ENCODE measurements around the gene INTS11.
"Not testable (repeated sequence)": the region's sequence is repeated elsewhere in the genome, so short reads cannot be mapped to it uniquely, and the experiment has no call there.

Gene INTS11

GRCh38 chr1:1318777-1319645 lies 5.4 kb downstream of the INTS11 start:
- Histone ChIP-seq H3K36me3 (ENCODE audit: control insufficient read depth, insufficient read depth, low read length) (peaks cover 27% of the 10 kb centered on the region), H3K4me3 (ENCODE audit: low read length) (no peak overlapping the region), H3K27me3 (ENCODE audit: control insufficient read depth, insufficient read depth, low read length) (no peaks in the 10 kb centered on the region), H3K27ac (ENCODE audit: low read length) (no peak overlapping the region), H3K4me1 (ENCODE audit: control insufficient read depth, insufficient read depth, low read length) (0 out of 2 replicates have a peak, but pooled peaks cover 2% of the 10 kb centered on the region), H3K9me3 (ENCODE audit: control insufficient read depth, insufficient read depth, low read length) (no peaks in the 10 kb centered on the region)
- DNase-seq (ENCODE audit: low read depth, low spot score), result no peak
- no CpG with 5 or more reads among the region's 36 CpGs for WGBS (ENCODE audit: insufficient coverage, insufficient read length)

DNA sequence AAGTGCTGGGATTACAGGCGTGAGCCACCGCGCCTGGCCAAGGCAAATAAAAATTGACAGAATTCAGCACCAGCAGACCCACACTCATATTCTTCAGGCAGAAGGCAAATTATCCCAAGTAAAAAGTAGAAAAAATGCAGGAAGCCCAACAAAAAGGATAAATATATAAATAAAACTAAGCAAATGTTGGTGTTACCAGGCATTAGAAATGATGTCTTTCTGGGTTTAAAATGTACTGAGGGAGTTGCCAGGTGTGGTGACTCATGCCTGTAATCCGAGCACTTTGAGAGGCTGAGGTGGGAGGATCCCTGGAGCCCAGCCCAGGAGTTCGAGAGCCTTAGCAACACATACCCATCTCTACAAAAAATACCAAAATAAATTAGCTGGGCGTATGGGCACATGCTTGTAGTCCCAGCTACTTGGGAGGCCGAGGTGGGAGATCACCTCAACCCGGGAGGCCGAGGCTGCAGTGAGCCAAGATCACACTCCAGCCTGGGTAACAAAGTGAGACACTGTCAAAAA lies 6.3 kb downstream of the INTS11 start:
- no peak for DNase-seq (ENCODE audit: low read depth, low spot score)
- Histone ChIP-seq H3K4me3 (ENCODE audit: low read length) (no peak overlapping the region), H3K36me3 (ENCODE audit: control insufficient read depth, insufficient read depth, low read length) (peaks cover 36% of the 10 kb centered on the region), H3K27ac (ENCODE audit: low read length) (no peak overlapping the region), H3K4me1 (ENCODE audit: control insufficient read depth, insufficient read depth, low read length) (0 out of 2 replicates have a peak, but pooled peaks cover 2% of the 10 kb centered on the region), H3K9me3 (ENCODE audit: control insufficient read depth, insufficient read depth, low read length) (no peaks in the 10 kb centered on the region), H3K27me3 (ENCODE audit: control insufficient read depth, insufficient read depth, low read length) (no peaks in the 10 kb centered on the region)
- no CpG with 5 or more reads among the region's 9 CpGs for WGBS (ENCODE audit: insufficient coverage, insufficient read length)

DNA sequence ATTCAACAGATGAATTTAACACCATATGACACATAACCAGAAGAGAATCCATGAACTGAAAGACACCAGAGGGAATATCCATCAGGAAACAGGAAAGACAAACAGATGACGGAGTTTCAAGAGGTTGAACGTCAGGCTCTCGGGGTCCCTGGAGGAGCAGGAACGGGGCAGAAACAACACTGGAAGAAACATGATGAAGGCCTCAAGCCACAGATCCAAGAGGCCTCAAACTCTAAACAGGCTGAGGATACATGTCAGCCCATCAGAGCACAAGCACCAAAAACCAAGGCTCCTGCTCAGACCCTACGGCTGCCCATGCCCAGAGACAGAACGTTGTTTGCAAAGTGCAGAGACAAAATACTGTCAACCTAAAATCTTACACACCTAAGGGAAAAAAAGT lies 7.0 kb downstream of the INTS11 start:
- no peak overlapping the region for H3K27ac ChIP-seq (ENCODE audit: low read length)
- no peak overlapping the region for H3K4me3 ChIP-seq (ENCODE audit: low read length)
- no CpG with 5 or more reads among the region's 6 CpGs for WGBS (ENCODE audit: insufficient coverage, insufficient read length)
- peaks cover 43% of the 10 kb centered on the region for H3K36me3 ChIP-seq (ENCODE audit: control insufficient read depth, insufficient read depth, low read length)
- no peaks in the 10 kb centered on the region for H3K27me3 ChIP-seq (ENCODE audit: control insufficient read depth, insufficient read depth, low read length)
- 0 out of 2 replicates have a peak, but pooled peaks cover 2% of the 10 kb centered on the region for H3K4me1 ChIP-seq (ENCODE audit: control insufficient read depth, insufficient read depth, low read length)
- DNase-seq (ENCODE audit: low read depth, low spot score), result no peak
- no peaks in the 10 kb centered on the region for H3K9me3 ChIP-seq (ENCODE audit: control insufficient read depth, insufficient read depth, low read length)

- not testable (repeated sequence) for H3K9me3 ChIP-seq (ENCODE audit: control insufficient read depth, insufficient read depth, low read length); H3K27ac ChIP-seq (ENCODE audit: low read length); H3K4me3 ChIP-seq (ENCODE audit: low read length); H3K4me1 ChIP-seq (ENCODE audit: control insufficient read depth, insufficient read depth, low read length); DNase-seq (ENCODE audit: low read depth, low spot score); H3K27me3 ChIP-seq (ENCODE audit: control insufficient read depth, insufficient read depth, low read length)
- peaks cover 48% of the 10 kb centered on the region for H3K36me3 ChIP-seq (ENCODE audit: control insufficient read depth, insufficient read depth, low read length)
- WGBS (ENCODE audit: insufficient coverage, insufficient read length), result no CpG with 5 or more reads among the region's 8 CpGs
Observed at GRCh38 chr1:1316199-1316598, 8.3 kb downstream of the INTS11 start.

DNA sequence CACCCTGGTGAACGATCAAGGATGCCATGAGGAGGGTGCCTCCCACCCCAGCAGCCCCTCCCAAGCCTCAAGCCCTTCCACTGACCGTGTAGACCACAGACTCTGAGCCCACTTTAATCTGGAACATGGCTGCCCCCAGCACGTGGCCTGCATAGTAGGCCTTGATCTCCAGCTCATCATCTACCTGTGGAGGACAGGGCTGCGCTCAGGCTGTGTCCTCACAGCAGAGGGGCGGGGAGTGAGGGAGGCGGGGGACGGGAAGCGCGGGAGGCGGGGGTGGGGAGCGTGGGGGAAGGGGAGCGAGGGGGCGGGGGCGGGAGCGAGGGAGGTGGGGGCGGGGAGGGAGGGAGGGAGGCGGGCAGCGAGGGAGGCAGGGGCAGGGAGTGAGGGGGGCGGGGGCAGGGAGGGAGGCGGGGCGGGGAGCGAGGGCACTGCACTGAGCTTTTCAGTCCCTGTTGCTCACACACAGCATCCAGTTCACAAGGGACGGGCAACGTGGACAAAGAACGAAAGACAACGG lies 9.0 kb downstream of the INTS11 start:
- no CpG with 5 or more reads among the region's 26 CpGs for WGBS (ENCODE audit: insufficient coverage, insufficient read length)
- no peaks in the 10 kb centered on the region for H3K9me3 ChIP-seq (ENCODE audit: control insufficient read depth, insufficient read depth, low read length)
- no peak overlapping the region for H3K27ac ChIP-seq (ENCODE audit: low read length)
- DNase-seq (ENCODE audit: low read depth, low spot score), result no peak
- H3K27me3 ChIP-seq (ENCODE audit: control insufficient read depth, insufficient read depth, low read length), result no peaks in the 10 kb centered on the region
- H3K4me3 ChIP-seq (ENCODE audit: low read length), result no peak overlapping the region
- peaks cover 44% of the 10 kb centered on the region for H3K36me3 ChIP-seq (ENCODE audit: control insufficient read depth, insufficient read depth, low read length)
- 0 out of 2 replicates have a peak, but pooled peaks cover 2% of the 10 kb centered on the region for H3K4me1 ChIP-seq (ENCODE audit: control insufficient read depth, insufficient read depth, low read length)

DNA sequence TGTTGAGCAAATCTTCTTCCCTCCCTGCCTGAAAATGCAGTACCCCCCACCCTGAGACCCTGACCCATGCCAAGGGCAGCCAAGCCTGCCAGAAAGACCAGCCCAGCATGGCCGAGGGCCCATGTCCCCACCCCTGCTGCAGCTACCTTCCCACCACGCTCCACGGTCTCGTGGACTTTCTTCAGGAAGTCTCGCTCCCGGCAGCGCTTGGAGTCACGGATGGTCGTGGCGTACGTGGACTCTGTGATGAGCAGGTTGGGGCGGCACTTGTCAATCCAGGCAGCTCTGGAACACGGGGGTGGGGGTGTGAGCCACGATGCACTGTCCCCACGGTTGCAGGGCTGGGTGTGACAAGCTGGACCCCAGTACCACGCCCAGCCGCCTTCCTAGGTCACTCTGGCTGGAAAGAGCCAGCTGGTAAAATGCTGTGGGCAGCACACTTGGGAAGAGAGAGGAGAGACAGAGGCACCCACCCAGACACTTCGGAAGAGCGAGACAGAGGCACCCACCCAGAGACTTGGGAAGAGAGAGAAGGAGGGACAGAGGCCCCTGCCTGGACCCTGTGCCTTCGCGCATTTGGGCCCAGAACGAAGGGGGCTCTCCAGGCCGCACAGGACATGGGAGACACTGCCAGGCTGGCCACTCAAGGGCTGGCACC lies 9.7 kb downstream of the INTS11 start:
- 0 out of 2 replicates have a peak, but pooled peaks cover 2% of the 10 kb centered on the region for H3K4me1 ChIP-seq (ENCODE audit: control insufficient read depth, insufficient read depth, low read length)

DNA sequence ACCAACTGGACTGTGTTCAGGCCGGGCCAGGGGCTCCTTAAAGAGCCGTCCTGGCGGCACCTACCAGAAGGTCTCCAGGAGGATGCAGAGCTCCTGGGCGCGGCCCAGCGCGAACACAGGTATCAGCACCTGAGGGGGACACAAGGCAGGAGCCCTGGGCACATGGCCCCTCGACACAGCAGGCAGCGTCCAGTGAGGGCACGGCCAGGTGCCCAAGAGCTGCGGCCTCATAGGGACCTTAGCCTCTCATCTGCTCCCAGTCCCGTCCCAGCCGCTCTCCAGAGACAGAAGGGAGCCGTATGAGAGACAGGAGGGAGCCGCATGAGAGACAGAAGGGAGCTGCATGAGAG lies 10.2 kb downstream of the INTS11 start:
- H3K36me3 ChIP-seq (ENCODE audit: control insufficient read depth, insufficient read depth, low read length), result peaks cover 41% of the 10 kb centered on the region

More for the DNA sequence above, 9.7 kb downstream of the INTS11 start:
- no peak overlapping the region for H3K4me3 ChIP-seq (ENCODE audit: low read length)
- peaks cover 43% of the 10 kb centered on the region for H3K36me3 ChIP-seq (ENCODE audit: control insufficient read depth, insufficient read depth, low read length)
- H3K9me3 ChIP-seq (ENCODE audit: control insufficient read depth, insufficient read depth, low read length), result no peaks in the 10 kb centered on the region
- H3K27me3 ChIP-seq (ENCODE audit: control insufficient read depth, insufficient read depth, low read length), result no peaks in the 10 kb centered on the region
- DNase-seq (ENCODE audit: low read depth, low spot score), result no peak
- WGBS (ENCODE audit: insufficient coverage, insufficient read length), result no CpG with 5 or more reads among the region's 23 CpGs
- no peak overlapping the region for H3K27ac ChIP-seq (ENCODE audit: low read length)

GRCh38 chr1:1313500-1314236 lies 10.8 kb downstream of the INTS11 start:
- Histone ChIP-seq H3K36me3 (ENCODE audit: control insufficient read depth, insufficient read depth, low read length) (peaks cover 36% of the 10 kb centered on the region), H3K27ac (ENCODE audit: low read length) (no peak overlapping the region), H3K4me1 (ENCODE audit: control insufficient read depth, insufficient read depth, low read length) (peaks cover 6% of the 10 kb centered on the region; the same call in 1 of the 2 replicates), H3K27me3 (ENCODE audit: control insufficient read depth, insufficient read depth, low read length) (no peaks in the 10 kb centered on the region), H3K4me3 (ENCODE audit: low read length) (no peak overlapping the region), H3K9me3 (ENCODE audit: control insufficient read depth, insufficient read depth, low read length) (no peaks in the 10 kb centered on the region)
- WGBS (ENCODE audit: insufficient coverage, insufficient read length), result no CpG with 5 or more reads among the region's 37 CpGs
- DNase-seq (ENCODE audit: low read depth, low spot score), result no peak

More for the DNA sequence above, 10.2 kb downstream of the INTS11 start:
- Histone ChIP-seq H3K27me3 (ENCODE audit: control insufficient read depth, insufficient read depth, low read length) (no peaks in the 10 kb centered on the region), H3K27ac (ENCODE audit: low read length) (no peak overlapping the region), H3K4me1 (ENCODE audit: control insufficient read depth, insufficient read depth, low read length) (peaks cover 6% of the 10 kb centered on the region; the same call in 1 of the 2 replicates), H3K9me3 (ENCODE audit: control insufficient read depth, insufficient read depth, low read length) (no peaks in the 10 kb centered on the region), H3K4me3 (ENCODE audit: low read length) (no peak overlapping the region)
- no CpG with 5 or more reads among the region's 15 CpGs for WGBS (ENCODE audit: insufficient coverage, insufficient read length)
- DNase-seq (ENCODE audit: low read depth, low spot score), result no peak

DNA sequence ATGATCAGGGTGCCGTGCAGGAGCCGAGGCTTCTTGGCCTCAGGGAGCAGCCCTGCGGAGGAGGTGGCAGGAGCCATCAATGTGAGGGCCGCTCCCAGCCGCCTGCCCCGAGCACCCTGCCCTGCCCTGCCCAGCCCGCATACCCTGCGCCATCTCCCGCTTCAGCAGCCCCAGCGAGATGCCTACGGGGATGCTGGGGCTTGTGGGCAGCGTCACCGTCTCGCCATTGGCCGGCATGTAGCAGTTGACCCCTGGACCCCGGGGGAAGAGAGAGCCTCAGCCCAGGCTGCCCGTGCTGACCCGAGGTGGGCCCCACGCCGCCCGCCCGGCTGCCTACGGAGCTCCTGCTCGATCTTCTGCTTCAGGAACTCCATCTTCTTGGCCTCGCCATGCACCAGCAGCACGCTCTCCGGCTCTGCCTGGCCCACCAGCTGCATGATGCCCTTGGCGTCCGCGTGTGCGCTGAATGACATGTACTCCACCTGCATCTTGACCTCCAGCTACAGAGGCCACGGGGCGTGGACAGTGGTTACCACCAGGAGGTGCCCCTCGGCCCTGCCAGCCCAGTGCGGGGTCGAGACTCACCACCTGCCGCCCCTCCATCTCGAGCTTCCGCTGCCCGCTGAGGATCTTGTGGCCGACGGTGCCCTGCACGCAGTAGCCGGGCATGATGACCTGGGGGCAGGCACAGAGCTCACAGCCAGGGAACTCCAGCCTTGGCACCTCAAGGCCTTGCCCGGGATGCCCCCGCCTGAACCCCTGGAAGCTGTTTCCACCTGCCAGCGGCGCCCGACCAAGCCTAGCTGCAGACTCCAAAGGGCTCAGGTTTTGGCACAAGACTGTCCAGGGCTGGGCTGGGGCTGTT lies 11.8 kb downstream of the INTS11 start:
- H3K4me3 ChIP-seq (ENCODE audit: low read length), result no peak overlapping the region
- H3K4me1 ChIP-seq (ENCODE audit: control insufficient read depth, insufficient read depth, low read length), result peaks cover 6% of the 10 kb centered on the region; the same call in 1 of the 2 replicates
- WGBS (ENCODE audit: insufficient coverage, insufficient read length), result no CpG with 5 or more reads among the region's 49 CpGs
- no peaks in the 10 kb centered on the region for H3K27me3 ChIP-seq (ENCODE audit: control insufficient read depth, insufficient read depth, low read length)
- peaks cover 36% of the 10 kb centered on the region for H3K36me3 ChIP-seq (ENCODE audit: control insufficient read depth, insufficient read depth, low read length)
- no peaks in the 10 kb centered on the region for H3K9me3 ChIP-seq (ENCODE audit: control insufficient read depth, insufficient read depth, low read length)
- no peak for DNase-seq (ENCODE audit: low read depth, low spot score)
- no peak overlapping the region for H3K27ac ChIP-seq (ENCODE audit: low read length)

Measured in iPS DF 6.9 (cell line).